Stomach (tissue), 9 donors: ENCODE measurements around the gene CDK15. TPM values are rescaled to one million over a fixed set of nuclear protein-coding genes. Genes with fewer than 3 reads are reported as not detected.
"Not testable (repeated sequence)": the region's sequence is repeated elsewhere in the genome, so short reads cannot be mapped to it uniquely, and the experiment has no call there.

Experiments
- DNase-seq, 2 donors: peaks; one replicate each; pipeline versions ENCODE4 v3.0.0 to v3.0.0-alpha.2; 2013 to 2019
- H3K27ac ChIP-seq, 5 donors: fragments of 200-600 bp in 4 of 5; sonication (generic) in 4 of 5; one replicate each; pipeline ENCODE4 v1.5.1; 2013 to 2019; ENCODE audit warnings: mild to moderate bottlenecking in 1 of 5, moderate library complexity in 1 of 5
- H3K27me3 ChIP-seq, 3 donors: fragments of 200-600 bp; sonication (generic); one replicate each; pipeline ENCODE4 v1.5.1; 2017 to 2019; ENCODE audit warnings: mixed run types in 1 of 3
- H3K36me3 ChIP-seq, 4 donors: fragments of 200-600 bp; sonication (generic); 1 replicate in 3 of 4; 2 replicates in 1 of 4; pipeline ENCODE4 v1.5.1; 2016 to 2019
- H3K4me1 ChIP-seq, 4 donors: fragments of 200-600 bp; sonication (generic); one replicate each; pipeline ENCODE4 v1.5.1; 2016 to 2019
- H3K4me3 ChIP-seq, 4 donors: fragments of 200-600 bp; sonication (generic) in 3 of 4; one replicate each; pipeline ENCODE4 v1.5.1; 2016 to 2019; ENCODE audit warnings: mild to moderate bottlenecking in 1 of 4
- H3K9me3 ChIP-seq, 4 donors: fragments of 200-600 bp; sonication (generic); one replicate each; pipeline ENCODE4 v1.5.1; 2016 to 2019
- EP300 ChIP-seq: sonication (generic); formaldehyde crosslinking; IDR thresholded peaks from one replicate; pipeline ENCODE4 v1.6.1; 2017; ENCODE audit warnings: antibody characterized with exemption
- POLR2A ChIP-seq, 4 donors: fragments of 450-650 bp; IDR thresholded peaks; one replicate each; pipeline ENCODE4 v1.6.1; 2016; ENCODE audit warnings: antibody characterized with exemption in 4 of 4, control low read depth in 2 of 4, mild to moderate bottlenecking in 1 of 4, moderate library complexity in 1 of 4
- POLR2AphosphoS5 ChIP-seq, 3 donors: sonication (generic); formaldehyde crosslinking; IDR thresholded peaks; one replicate each; pipeline ENCODE4 v1.6.1; 2016; ENCODE audit warnings: antibody characterized with exemption in 3 of 3
- WGBS, 5 donors: extraction: QIAGEN DNeasy Blood & Tissue Kit in 3 of 5; methylation state at CpG; one replicate each; pipeline versions ENCODE4 v1.1.5 to v1.1.7; 2013 to 2018; 5-methylcytosine and 5-hydroxymethylcytosine counted together
- intact Hi-C: fragments of 100-400 bp; cut with DNase I; formaldehyde crosslinking; loops from one replicate; pipeline ENCODE4 v1.15.1; 2023; ENCODE audit warnings: low total_unique reads
- polyA plus RNA-seq, 3 donors: library from polyadenylated mRNA; stranded (reverse); fragments of 200-250 nt; gene quantifications; one replicate each; pipeline ENCODE4 v1.2.3, GENCODE V29; 2013
- total RNA-seq, 5 donors: library from RNA; depleted of rRNA; stranded (reverse); fragments of >200 nt; gene quantifications; one replicate each; pipeline versions ENCODE4 v1.1.0 to v1.2.3, GENCODE V29; 2014 to 2016
- TF ChIP-seq, protein P1 (sequence below), 7 experiments: fragments of 450-650 bp in 4 of 7; fragments of 200-600 bp in 3 of 7; sonication (generic) in 3 of 7; IDR thresholded peaks; one replicate each; pipeline ENCODE4 v1.5.1; 2016 to 2019; ENCODE audit warnings: antibody characterized with exemption in 7 of 7, control low read depth in 2 of 7, mild to moderate bottlenecking in 1 of 7
- donor health status: healthy with polysubstance abuse.
- donor health status: Bipolar disorder and iron deficiency.
- donor health status: healthy.

CDK15 gene
- total and polyA plus RNA-seq, 8 donors = 0.08 to 24.1 (median 3.2) TPM; not detected in 2

DNA sequence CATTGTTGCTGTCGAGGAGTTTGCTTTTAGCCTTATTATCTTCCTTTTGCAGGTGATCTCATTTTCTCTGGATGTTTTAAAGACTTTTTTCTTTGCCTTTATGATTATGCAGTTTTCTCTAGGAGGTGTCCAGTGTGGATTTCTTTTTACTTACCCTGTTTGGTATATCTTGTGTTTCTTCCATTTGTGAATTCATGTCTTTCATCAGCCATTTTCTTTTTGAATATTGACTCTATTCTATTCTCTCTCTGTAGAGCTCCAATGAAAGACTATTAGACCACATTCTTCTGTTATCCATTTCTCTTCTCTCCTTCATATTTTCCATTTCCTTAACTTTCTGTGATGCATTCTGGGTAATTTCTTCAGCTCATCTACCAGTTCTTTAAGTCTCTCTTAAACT lies 34.4 kb downstream of the CDK15 start:
- Histone ChIP-seq H3K27me3 (no peaks in the 10 kb centered on the region), H3K9me3 (peaks cover 0 to 11% (median 5%) of the 10 kb centered on the region in 4 donors), H3K4me3 (no peak overlapping the region), H3K36me3 (no peaks in the 10 kb centered on the region), H3K4me1 (no peaks in the 10 kb centered on the region), H3K27ac (no peak overlapping the region)
- intact Hi-C loops = no loop called here
- TF ChIP-seq, protein P1, sequence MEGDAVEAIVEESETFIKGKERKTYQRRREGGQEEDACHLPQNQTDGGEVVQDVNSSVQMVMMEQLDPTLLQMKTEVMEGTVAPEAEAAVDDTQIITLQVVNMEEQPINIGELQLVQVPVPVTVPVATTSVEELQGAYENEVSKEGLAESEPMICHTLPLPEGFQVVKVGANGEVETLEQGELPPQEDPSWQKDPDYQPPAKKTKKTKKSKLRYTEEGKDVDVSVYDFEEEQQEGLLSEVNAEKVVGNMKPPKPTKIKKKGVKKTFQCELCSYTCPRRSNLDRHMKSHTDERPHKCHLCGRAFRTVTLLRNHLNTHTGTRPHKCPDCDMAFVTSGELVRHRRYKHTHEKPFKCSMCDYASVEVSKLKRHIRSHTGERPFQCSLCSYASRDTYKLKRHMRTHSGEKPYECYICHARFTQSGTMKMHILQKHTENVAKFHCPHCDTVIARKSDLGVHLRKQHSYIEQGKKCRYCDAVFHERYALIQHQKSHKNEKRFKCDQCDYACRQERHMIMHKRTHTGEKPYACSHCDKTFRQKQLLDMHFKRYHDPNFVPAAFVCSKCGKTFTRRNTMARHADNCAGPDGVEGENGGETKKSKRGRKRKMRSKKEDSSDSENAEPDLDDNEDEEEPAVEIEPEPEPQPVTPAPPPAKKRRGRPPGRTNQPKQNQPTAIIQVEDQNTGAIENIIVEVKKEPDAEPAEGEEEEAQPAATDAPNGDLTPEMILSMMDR (IDR thresholded peaks at IDR 0.05) = no peak
- TF ChIP-seq EP300 = no peak
- TF ChIP-seq POLR2A (IDR thresholded peaks at IDR 0.05) = no peak
- no peak for TF ChIP-seq POLR2AphosphoS5 (IDR thresholded peaks at IDR 0.05)
- 88 to 97% (median 92%) methylated on average over 1 of the region's 1 CpG for WGBS, 5 donors
- DNase-seq = no peak

DNA sequence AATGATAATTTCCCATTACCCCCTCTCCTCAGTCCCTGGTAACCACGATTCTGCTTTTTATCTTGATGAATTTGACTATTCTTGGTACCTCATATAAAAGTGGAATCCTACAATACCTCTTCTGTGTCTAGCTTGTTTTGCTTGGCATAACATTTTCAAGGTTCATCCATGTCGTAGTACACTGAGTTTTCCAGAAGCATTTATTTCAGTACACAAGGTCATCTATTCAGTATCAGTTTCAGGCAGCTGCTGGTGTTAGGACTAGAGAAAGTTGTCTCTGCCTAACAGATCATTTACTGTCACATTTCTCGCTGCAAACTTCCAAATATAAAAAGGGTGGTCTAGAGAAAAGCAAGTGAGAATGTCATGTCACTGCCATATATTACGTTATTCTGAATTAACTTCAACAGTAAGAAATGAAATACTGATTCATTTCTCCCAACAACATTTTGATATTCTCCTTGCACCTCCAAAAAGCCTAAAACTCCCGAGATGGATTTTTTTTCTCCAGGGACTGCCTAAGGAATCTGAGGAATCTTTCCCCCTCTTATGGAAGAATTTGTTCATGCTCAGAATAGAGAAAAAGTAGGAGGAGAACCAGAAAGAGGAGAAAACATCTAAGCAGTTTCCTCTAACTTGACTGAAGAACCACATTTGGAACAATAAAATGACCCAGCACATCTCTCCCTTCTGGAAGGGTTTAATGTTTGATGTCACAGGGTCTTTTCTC lies 36.0 kb downstream of the CDK15 start:
- H3K4me1 ChIP-seq = no peaks in the 10 kb centered on the region
- TF ChIP-seq POLR2A (IDR thresholded peaks at IDR 0.05) (no peak), EP300 (no peak), POLR2AphosphoS5 (IDR thresholded peaks at IDR 0.05) (no peak)
- TF ChIP-seq, protein P1 (IDR thresholded peaks at IDR 0.05) = no peak
- 72 to 84% (median 76%) methylated on average over 5 of the region's 5 CpGs for WGBS, 5 donors
- no peaks in the 10 kb centered on the region for H3K27me3 ChIP-seq
- no peak overlapping the region for H3K27ac ChIP-seq
- DNase-seq = no peak
- intact Hi-C loops = no loop called here
- H3K36me3 ChIP-seq = no peaks in the 10 kb centered on the region
- peaks cover 0 to 11% (median 5%) of the 10 kb centered on the region in 4 donors for H3K9me3 ChIP-seq
- H3K4me3 ChIP-seq = no peak overlapping the region

DNA sequence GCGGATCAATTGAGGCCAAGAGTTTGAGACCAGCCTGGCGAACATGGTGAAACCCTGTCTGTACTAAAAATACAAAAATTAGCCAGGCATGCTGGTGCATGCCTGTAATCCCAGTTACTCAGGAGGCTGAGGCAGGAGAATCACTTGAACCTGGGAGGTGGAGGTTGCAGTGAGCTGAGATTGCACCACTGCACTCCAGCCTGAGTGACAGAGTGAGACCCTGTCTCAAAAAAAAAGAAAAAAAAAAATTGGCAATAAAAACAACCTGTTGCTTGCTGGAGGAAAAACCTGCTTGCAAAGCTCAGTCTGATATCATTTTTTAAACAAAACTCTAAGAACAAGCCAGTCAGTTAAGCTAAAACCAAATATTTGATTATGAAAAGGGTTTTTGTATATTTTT lies 38.6 kb downstream of the CDK15 start:
- H3K4me1 ChIP-seq, H3K36me3 ChIP-seq, DNase-seq, H3K4me3 ChIP-seq, H3K27ac ChIP-seq, H3K27me3 ChIP-seq, intact Hi-C loops: not testable (repeated sequence)
- WGBS, 5 donors = 44 to 85% (median 78%) methylated on average over 2 of the region's 2 CpGs
- H3K9me3 ChIP-seq = peaks cover 0 to 11% (median 5%) of the 10 kb centered on the region in 4 donors

DNA sequence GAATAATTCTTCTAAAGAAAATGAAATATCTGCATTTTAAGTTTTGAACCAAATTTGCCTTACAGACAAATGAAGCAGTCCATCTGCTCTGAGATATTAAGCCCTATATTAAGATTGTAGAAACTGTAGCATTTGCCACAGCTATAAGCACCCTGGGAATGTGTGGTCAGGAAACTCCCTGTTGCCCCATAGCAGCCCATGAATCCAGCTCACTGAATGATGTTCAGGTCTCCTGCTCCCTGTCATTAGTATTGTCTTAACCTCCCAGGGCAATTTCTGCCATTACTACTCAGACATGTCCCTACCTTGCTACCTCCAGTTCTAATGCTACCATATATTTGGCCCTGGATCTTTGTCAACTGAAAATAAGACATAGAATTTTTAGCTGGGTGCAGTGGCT lies 41.1 kb downstream of the CDK15 start:
- H3K36me3 ChIP-seq = no peaks in the 10 kb centered on the region
- TF ChIP-seq POLR2AphosphoS5 (IDR thresholded peaks at IDR 0.05) (no peak), EP300 (no peak), POLR2A (IDR thresholded peaks at IDR 0.05) (no peak)
- TF ChIP-seq, protein P1 (IDR thresholded peaks at IDR 0.05) = no peak
- H3K27me3 ChIP-seq = no peaks in the 10 kb centered on the region
- intact Hi-C loops = no loop called here
- H3K27ac ChIP-seq = no peak overlapping the region
- H3K9me3 ChIP-seq = no peaks in the 10 kb centered on the region
- DNase-seq = peak in 1 of 2 donors; percentile 8
- no peaks in the 10 kb centered on the region for H3K4me1 ChIP-seq
- no peak overlapping the region for H3K4me3 ChIP-seq

DNA sequence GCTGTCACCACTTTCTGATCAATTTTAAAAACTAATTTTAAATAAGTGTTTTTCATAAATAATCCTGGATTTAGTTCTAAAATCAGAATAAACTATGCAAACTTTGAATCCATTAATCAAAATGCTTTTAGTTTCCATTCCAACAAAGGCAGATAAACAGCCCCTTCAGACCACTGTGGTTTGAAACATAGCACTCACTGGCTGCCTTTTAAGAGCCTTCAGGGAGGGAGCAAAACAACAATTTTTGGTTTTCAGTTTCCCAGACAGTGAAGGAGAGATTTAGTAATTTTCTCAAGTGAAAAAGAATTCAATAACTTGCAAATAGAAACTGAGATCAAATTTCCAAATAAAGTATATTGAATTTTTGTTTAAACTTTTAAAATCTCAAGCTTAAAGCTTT lies 46.1 kb downstream of the CDK15 start:
- Histone ChIP-seq H3K27me3 (peaks cover 0 to 5% (median 0%) of the 10 kb centered on the region in 3 donors), H3K4me1 (no peaks in the 10 kb centered on the region), H3K36me3 (no peaks in the 10 kb centered on the region), H3K9me3 (no peaks in the 10 kb centered on the region), H3K4me3 (no peak overlapping the region), H3K27ac (no peak overlapping the region)
- TF ChIP-seq, protein P1 (IDR thresholded peaks at IDR 0.05) = no peak
- no peak for TF ChIP-seq EP300
- no peak for TF ChIP-seq POLR2A (IDR thresholded peaks at IDR 0.05)
- TF ChIP-seq POLR2AphosphoS5 (IDR thresholded peaks at IDR 0.05) = no peak
- intact Hi-C loops = no loop called here
- DNase-seq = no peak
